Vagina (tissue), 2 donors: ENCODE measurements around the gene EDN1. TPM values are rescaled to one million over a fixed set of nuclear protein-coding genes. Genes with fewer than 3 reads are reported as not detected.

Experiments used
- DNase-seq, 2 donors: peaks; one replicate each; pipeline ENCODE4 v3.0.0-alpha.2; 2017; ENCODE audit errors: extremely low spot score in 2 of 2
- H3K27ac ChIP-seq: fragments of 200-600 bp; sonication (generic); one replicate; pipeline ENCODE4 v1.5.1; 2019
- H3K27me3 ChIP-seq: fragments of 200-600 bp; sonication (generic); one replicate; pipeline ENCODE4 v1.5.1; 2019
- H3K36me3 ChIP-seq, 2 donors: fragments of 200-600 bp; sonication (generic); one replicate each; pipeline ENCODE4 v1.5.1; 2017 to 2019
- H3K4me1 ChIP-seq: fragments of 200-600 bp; sonication (generic); one replicate; pipeline ENCODE4 v1.5.1; 2019
- H3K4me3 ChIP-seq, 2 donors: fragments of 200-600 bp; sonication (generic); 1 replicate in 1 of 2; 2 replicates in 1 of 2; pipeline ENCODE4 v1.5.1; 2016 to 2019
- H3K9me3 ChIP-seq: fragments of 200-600 bp; sonication (generic); one replicate; pipeline ENCODE4 v1.5.1; 2019
- CTCF ChIP-seq, 3 experiments: fragments of 450-650 bp in 2 of 3; fragments of 200-600 bp in 1 of 3; sonication (generic) in 1 of 3; IDR thresholded peaks; one replicate each; pipeline ENCODE4 v1.5.1; 2017 to 2019; ENCODE audit warnings: antibody characterized with exemption in 3 of 3, mild to moderate bottlenecking in 2 of 3, moderate library complexity in 2 of 3
- POLR2A ChIP-seq, 2 donors: fragments of 450-650 bp; IDR thresholded peaks; one replicate each; pipeline ENCODE4 v1.6.1; 2017; ENCODE audit warnings: antibody characterized with exemption in 2 of 2, mild to moderate bottlenecking in 2 of 2, moderate library complexity in 2 of 2
- POLR2AphosphoS5 ChIP-seq, 2 donors: sonication (generic); formaldehyde crosslinking; IDR thresholded peaks; one replicate each; pipeline ENCODE4 v1.9.0; 2017; ENCODE audit warnings: antibody characterized with exemption in 2 of 2, mild to moderate bottlenecking in 2 of 2, low read depth in 1 of 2; ENCODE audit not compliant: insufficient read depth in 1 of 2
- intact Hi-C: fragments of 100-400 bp; cut with DNase I; formaldehyde crosslinking; loops from one replicate; pipeline ENCODE4 v1.15.1; 2023
- total RNA-seq: library from RNA; depleted of rRNA; stranded (reverse); fragments of >200 nt; gene quantifications from one replicate; pipeline ENCODE4 v1.2.3, GENCODE V29; 2016

The EDN1 gene
- total RNA-seq, 1 donor from 2014 or later = 7.1 TPM

GRCh38 chr6:12291071-12291838 lies 1.1 kb downstream of the EDN1 start:
- Histone ChIP-seq H3K27ac (no peak overlapping the region), H3K4me1 (peaks cover 25% of the 10 kb centered on the region)
- intact Hi-C loops = loop anchor here (10.0 kb wide), 1 partner anchor 314 kb away; no protein-coding TSS in a partner anchor

GRCh38 chr6:12291839-12292604 lies 1.9 kb downstream of the EDN1 start:
- intact Hi-C loops = loop anchor here (10.0 kb wide), 1 partner anchor 313 kb away; no protein-coding TSS in a partner anchor
- peak overlapping the region in 1 of 2 donors; percentile 45 for H3K4me3 ChIP-seq
- H3K4me1 ChIP-seq = peaks cover 23% of the 10 kb centered on the region
- TF ChIP-seq POLR2A (IDR thresholded peaks at IDR 0.05) (no peak), POLR2AphosphoS5 (IDR thresholded peaks at IDR 0.05; ENCODE audit: insufficient read depth in 1 of 2, low read depth in 1 of 2) (no peak), CTCF (IDR thresholded peaks at IDR 0.05) (no peak)
- no peaks in the 10 kb centered on the region for H3K9me3 ChIP-seq
- H3K27me3 ChIP-seq = no peaks in the 10 kb centered on the region
- no peaks in the 10 kb centered on the region for H3K36me3 ChIP-seq
- H3K27ac ChIP-seq = no peak overlapping the region
- DNase-seq = no peak

More at GRCh38 chr6:12291071-12291838, 1.1 kb downstream of the EDN1 start:
- no peak for DNase-seq
- no peaks in the 10 kb centered on the region for H3K27me3 ChIP-seq
- no peaks in the 10 kb centered on the region for H3K36me3 ChIP-seq
- no peak for TF ChIP-seq POLR2A (IDR thresholded peaks at IDR 0.05)
- no peak for TF ChIP-seq POLR2AphosphoS5 (IDR thresholded peaks at IDR 0.05; ENCODE audit: insufficient read depth in 1 of 2, low read depth in 1 of 2)
- no peak for TF ChIP-seq CTCF (IDR thresholded peaks at IDR 0.05)
- peak overlapping the region in 1 of 2 donors; percentile 45 for H3K4me3 ChIP-seq
- no peaks in the 10 kb centered on the region for H3K9me3 ChIP-seq

- intact Hi-C loops = loop anchor here (10.0 kb wide), 1 partner anchor 311 kb away; no protein-coding TSS in a partner anchor
- no peak for DNase-seq
- Histone ChIP-seq H3K27me3 (no peaks in the 10 kb centered on the region), H3K36me3 (no peaks in the 10 kb centered on the region), H3K9me3 (no peaks in the 10 kb centered on the region), H3K4me1 (peaks cover 20% of the 10 kb centered on the region), H3K4me3 (no peak overlapping the region), H3K27ac (peak overlapping the region; percentile 19)
- TF ChIP-seq CTCF (IDR thresholded peaks at IDR 0.05) (no peak), POLR2AphosphoS5 (IDR thresholded peaks at IDR 0.05; ENCODE audit: insufficient read depth in 1 of 2, low read depth in 1 of 2) (no peak), POLR2A (IDR thresholded peaks at IDR 0.05) (no peak)
Measured at GRCh38 chr6:12293235-12293930, 3.2 kb downstream of the EDN1 start.

GRCh38 chr6:12293931-12294807 lies 4.0 kb downstream of the EDN1 start:
- no peaks in the 10 kb centered on the region for H3K36me3 ChIP-seq
- no peaks in the 10 kb centered on the region for H3K27me3 ChIP-seq
- no peak for DNase-seq
- H3K4me1 ChIP-seq = peaks cover 16% of the 10 kb centered on the region
- no peak overlapping the region for H3K4me3 ChIP-seq
- TF ChIP-seq POLR2A (IDR thresholded peaks at IDR 0.05) (no peak), CTCF (IDR thresholded peaks at IDR 0.05) (no peak), POLR2AphosphoS5 (IDR thresholded peaks at IDR 0.05; ENCODE audit: insufficient read depth in 1 of 2, low read depth in 1 of 2) (no peak)
- peak overlapping the region; percentile 19 for H3K27ac ChIP-seq
- no peaks in the 10 kb centered on the region for H3K9me3 ChIP-seq
- intact Hi-C loops = loop anchor here (10.0 kb wide), 1 partner anchor 311 kb away; no protein-coding TSS in a partner anchor
